Hematopoietic multipotent progenitor cell treated with erythropoietin and hydrocortisone succinate and interleukin-3 and kit ligand, for 15 days (in vitro differentiated cells): ENCODE data around the gene ZNF730.
"Not testable (repeated sequence)": the region's sequence is repeated elsewhere in the genome, so short reads cannot be mapped to it uniquely, and the experiment has no call there.

Source experiments
- DNase-seq: peaks from one replicate; pipeline ENCODE4 v3.0.0-alpha.2; 2015; ENCODE audit warnings: low spot score

Gene ZNF730

GRCh38 chr19:23116802-23117571, at the start of gene ZNF730:
ZNF730 (plus strand) TSS chr19:23117025; CDS start chr19:23117174, 149 bp downstream.
- peak; percentile 2 for DNase-seq

- no peak for DNase-seq
These were observed 46.3 kb upstream of the ZNF730 start for GRCh38 chr19:23070353-23071146.

- no peak for DNase-seq
These were observed 45.7 kb upstream of the ZNF730 start for GRCh38 chr19:23071147-23071511.

- no peak for DNase-seq
These were observed 41.6 kb upstream of the ZNF730 start for GRCh38 chr19:23075031-23075733.

GRCh38 chr19:23077776-23078175, 39.0 kb upstream of the ZNF730 start:
- DNase-seq: not testable (repeated sequence)

- DNase-seq: no peak
These were observed 23.0 kb upstream of the ZNF730 start for GRCh38 chr19:23093832-23094231.

GRCh38 chr19:23095418-23095817, 21.4 kb upstream of the ZNF730 start:
- no peak for DNase-seq

GRCh38 chr19:23098286-23098685, 18.5 kb upstream of the ZNF730 start:
- DNase-seq: no peak

- DNase-seq: no peak
These were observed 17.8 kb upstream of the ZNF730 start for GRCh38 chr19:23098988-23099387.

GRCh38 chr19:23099966-23100365, 16.9 kb upstream of the ZNF730 start:
- DNase-seq: no peak

- DNase-seq: no peak
These were observed 15.6 kb upstream of the ZNF730 start for GRCh38 chr19:23101241-23101640.

- DNase-seq: no peak
These were observed 1.6 kb downstream of the ZNF730 start for GRCh38 chr19:23118400-23118799.

GRCh38 chr19:23134211-23134610, 17.4 kb downstream of the ZNF730 start:
- DNase-seq: not testable (repeated sequence)

- DNase-seq: no peak
These were observed 29.0 kb downstream of the ZNF730 start for GRCh38 chr19:23145617-23146415.

- no peak for DNase-seq
These were observed 43.9 kb downstream of the ZNF730 start for GRCh38 chr19:23160766-23161165.

- DNase-seq: not testable (repeated sequence)
These were observed 51.5 kb downstream of the ZNF730 start for GRCh38 chr19:23168286-23168685.

GRCh38 chr19:23183251-23183650, 66.4 kb downstream of the ZNF730 start:
- no peak for DNase-seq

GRCh38 chr19:23190341-23190740, 73.5 kb downstream of the ZNF730 start:
- DNase-seq: no peak
